HCT116 (cell line): ENCODE data around the gene RNH1. TPM values are rescaled to one million over a fixed set of nuclear protein-coding genes. Genes with fewer than 3 reads are reported as not detected.

ENCODE experiments used
- ATAC-seq: fragments of 200-7000 bp; cut with Tn5 transposase; 2 replicates; pipeline ENCODE4 v1.9.1; 2020; ENCODE audit warnings: mild to moderate bottlenecking, moderate library complexity
- BruUV-seq: library from RNA; stranded (reverse); fragments of 400-500 nt; replicated peaks from 2 replicates; lab custom pipeline; 2021; lab: Mats Ljungman, UMichigan
- CTCF ChIA-PET: fragments of 300-600 bp; sonication (Branson Sonifier 250); formaldehyde crosslinking; loops from one replicate; lab custom pipeline; 2021; ENCODE audit warnings: antibody characterized with exemption; lab: Charles Lee
- POLR2A ChIA-PET: fragments of 300-600, 350-600 bp; sonication (Branson Sonifier 250); formaldehyde crosslinking; loops from one replicate; lab custom pipeline; 2021; ENCODE audit warnings: antibody characterized with exemption; lab: Charles Lee
- RAD21 ChIA-PET, 2 experiments: fragments of 300-600 bp; sonication (Branson Sonifier 250); formaldehyde crosslinking; loops; one replicate each; lab custom pipeline; 2023; ENCODE audit warnings: low total read pairs in 2 of 2; ENCODE audit not compliant: uncharacterized antibody in 2 of 2, unreplicated experiment in 2 of 2, low non-redundant PET in 1 of 2; lab: Charles Lee
- DNase-seq: peaks from one replicate; pipeline ENCODE4 v3.0.0-alpha.2; 2010; ENCODE audit warnings: low read depth, low spot score
- H2AFZ ChIP-seq: fragments of 200-600 bp; shearing (Covaris generic), sonication (generic); 2 replicates; pipeline ENCODE4 v1.6.1; 2017; ENCODE audit warnings: low read depth, mixed run types, mixed read lengths, antibody characterized with exemption, low read length; ENCODE audit not compliant: poor library complexity, severe bottlenecking
- H3K27ac ChIP-seq: 2 replicates; pipeline ENCODE4 v1.5.1; 2012; ENCODE audit warnings: low read depth, low read length
- H3K27me3 ChIP-seq: fragments of 200-600 bp; sonication (generic); 2 replicates; pipeline ENCODE4 v1.6.1; 2016; ENCODE audit warnings: mixed run types, low read length, mixed read lengths; ENCODE audit not compliant: insufficient read depth
- H3K36me3 ChIP-seq, 2 experiments: fragments of 200-500 bp in 1 of 2; fragments of 200-600 bp in 1 of 2; sonication (Bioruptor generic) in 1 of 2; sonication (generic) in 1 of 2; 2 replicates each; pipeline versions ENCODE4 v1.5.1 to v1.6.1; 2014 to 2016; ENCODE audit warnings: low read length in 2 of 2, inconsistent platforms in 1 of 2, mixed read lengths in 1 of 2, mixed run types in 1 of 2; ENCODE audit not compliant: insufficient read depth in 2 of 2, control insufficient read depth in 1 of 2
- H3K4me1 ChIP-seq, 2 experiments: fragments of 200-600 bp in 1 of 2; sonication (generic) in 1 of 2; 2 replicates each; pipeline versions ENCODE4 v1.5.1 to v1.6.1; 2012 to 2017; ENCODE audit warnings: low read length in 2 of 2, inconsistent platforms in 1 of 2, mild to moderate bottlenecking in 1 of 2, mixed read lengths in 1 of 2, mixed run types in 1 of 2, moderate library complexity in 1 of 2; ENCODE audit not compliant: insufficient read depth in 2 of 2, control insufficient read depth in 1 of 2
- H3K4me2 ChIP-seq: fragments of 200-600 bp; sonication (generic); 2 replicates; pipeline ENCODE4 v1.6.1; 2017; ENCODE audit warnings: mixed run types, low read length, mixed read lengths
- H3K4me3 ChIP-seq, 2 experiments: fragments of 200-600 bp in 1 of 2; sonication (generic) in 1 of 2; replicated peaks in 1 of 2; 2 replicates each; pipeline ENCODE4 v1.5.1; 2011 to 2016; ENCODE audit warnings: low read length in 2 of 2, control low read depth in 1 of 2, low read depth in 1 of 2, mild to moderate bottlenecking in 1 of 2, mixed read lengths in 1 of 2, mixed run types in 1 of 2
- H3K79me2 ChIP-seq: fragments of 200-600 bp; sonication (generic); 2 replicates; pipeline ENCODE4 v1.6.1; 2017; ENCODE audit warnings: mild to moderate bottlenecking, mixed run types, low read length, moderate library complexity, mixed read lengths; ENCODE audit not compliant: insufficient read depth
- H3K9ac ChIP-seq: fragments of 200-600 bp; sonication (generic); 2 replicates; pipeline ENCODE4 v1.6.1; 2016; ENCODE audit warnings: low read length, mixed read lengths
- H3K9me2 ChIP-seq: fragments of 200-600 bp; sonication (generic), shearing (Covaris generic); 2 replicates; pipeline ENCODE4 v1.6.1; 2017; ENCODE audit warnings: mixed run types, mild to moderate bottlenecking, moderate library complexity; ENCODE audit not compliant: insufficient read depth
- H3K9me3 ChIP-seq, 2 experiments: fragments of 200-500 bp in 1 of 2; fragments of 200-600 bp in 1 of 2; sonication (Bioruptor generic) in 1 of 2; sonication (generic) in 1 of 2; 2 replicates each; pipeline ENCODE4 v1.6.1; 2014 to 2017; ENCODE audit warnings: low read length in 2 of 2, mixed read lengths in 2 of 2, inconsistent platforms in 1 of 2, low read depth in 1 of 2, mild to moderate bottlenecking in 1 of 2, mixed run types in 1 of 2, moderate library complexity in 1 of 2; ENCODE audit not compliant: control insufficient read depth in 1 of 2, insufficient read depth in 1 of 2
- H4K20me1 ChIP-seq: fragments of 200-600 bp; sonication (generic), shearing (Covaris generic); 2 replicates; pipeline ENCODE4 v1.6.1; 2017; ENCODE audit warnings: mixed run types, mild to moderate bottlenecking, moderate library complexity; ENCODE audit not compliant: insufficient read depth
- ATF3 ChIP-seq: IDR thresholded peaks from 2 replicates; pipeline ENCODE4 v1.6.1; 2012
- EGR1 ChIP-seq: IDR thresholded peaks from 2 replicates; pipeline ENCODE4 v1.6.1; 2012; ENCODE audit warnings: low read depth
- EZH2 ChIP-seq: fragments of 200-600 bp; sonication (generic); IDR thresholded peaks from 2 replicates; pipeline ENCODE4 v1.6.1; 2017; ENCODE audit warnings: antibody characterized with exemption, mixed run types
- FOSL1 ChIP-seq: IDR thresholded peaks from 2 replicates; pipeline ENCODE4 v1.6.1; 2012; ENCODE audit warnings: low read depth
- POLR2A ChIP-seq: IDR thresholded peaks from 2 replicates; pipeline ENCODE4 v1.7.0; 2011; ENCODE audit warnings: borderline replicate concordance; ENCODE audit not compliant: insufficient read depth, insufficient read length; ENCODE audit errors: extremely low read depth
- POLR2AphosphoS5 ChIP-seq: IDR thresholded peaks from 2 replicates; pipeline ENCODE4 v1.6.1; 2011; ENCODE audit warnings: mild to moderate bottlenecking, low read depth, low read length, moderate library complexity
- SIN3A ChIP-seq: IDR thresholded peaks from 2 replicates; pipeline ENCODE4 v1.6.1; 2012; ENCODE audit warnings: low read depth
- SP1 ChIP-seq: IDR thresholded peaks from 2 replicates; pipeline ENCODE4 v1.6.1; 2012; ENCODE audit warnings: low read depth
- SRF ChIP-seq: IDR thresholded peaks from 2 replicates; pipeline ENCODE4 v1.6.1; 2012; ENCODE audit warnings: low read depth
- YY1 ChIP-seq: IDR thresholded peaks from 2 replicates; pipeline ENCODE4 v1.6.1; 2011; ENCODE audit warnings: low read length, low read depth, moderate library complexity, mild to moderate bottlenecking; ENCODE audit not compliant: insufficient replicate concordance; ENCODE audit errors: extremely low read depth
- intact Hi-C: fragments of 100-400 bp; cut with micrococcal nuclease; formaldehyde crosslinking; loops from 2 replicates; pipeline ENCODE4 v1.10.0; 2022
- total RNA-seq: library from RNA; stranded (reverse); gene quantifications from one replicate; pipeline ENCODE4 v1.2.1, GENCODE V29; 2021; ENCODE audit not compliant: unreplicated experiment
- TF ChIP-seq, protein P1 (sequence below), 3 experiments: fragments of 200-600 bp in 1 of 3; sonication (generic) in 1 of 3; IDR thresholded peaks in 2 of 3; conservative IDR thresholded peaks in 1 of 3; 2 replicates each; pipeline ENCODE4 v1.5.1; 2012 to 2017; ENCODE audit warnings: low read depth in 2 of 3, low read length in 2 of 3, antibody characterized with exemption in 1 of 3, borderline replicate concordance in 1 of 3, control low read depth in 1 of 3, mild to moderate bottlenecking in 1 of 3, mixed read lengths in 1 of 3, mixed run types in 1 of 3, moderate library complexity in 1 of 3; ENCODE audit not compliant: insufficient read depth in 1 of 3

The RNH1 gene
- total RNA-seq, 1 experiment from 2014 or later, result 120 TPM

- Histone ChIP-seq H3K36me3 (no peaks in the 10 kb centered on the region), H3K9me3 (no peaks in the 10 kb centered on the region), H3K9me2 (no peaks in the 10 kb centered on the region), H3K9ac (no peak overlapping the region), H3K4me2 (no peak overlapping the region), H3K27me3 (no peaks in the 10 kb centered on the region), H3K4me1 (no peaks in the 10 kb centered on the region), H3K79me2 (peaks cover 13% of the 10 kb centered on the region), H3K4me3 (no peak overlapping the region), H4K20me1 (no peaks in the 10 kb centered on the region), H2AFZ (no peak overlapping the region), H3K27ac (no peak overlapping the region)
- DNase-seq, result no peak
- ATAC-seq, result no peak
- TF ChIP-seq, protein P1, sequence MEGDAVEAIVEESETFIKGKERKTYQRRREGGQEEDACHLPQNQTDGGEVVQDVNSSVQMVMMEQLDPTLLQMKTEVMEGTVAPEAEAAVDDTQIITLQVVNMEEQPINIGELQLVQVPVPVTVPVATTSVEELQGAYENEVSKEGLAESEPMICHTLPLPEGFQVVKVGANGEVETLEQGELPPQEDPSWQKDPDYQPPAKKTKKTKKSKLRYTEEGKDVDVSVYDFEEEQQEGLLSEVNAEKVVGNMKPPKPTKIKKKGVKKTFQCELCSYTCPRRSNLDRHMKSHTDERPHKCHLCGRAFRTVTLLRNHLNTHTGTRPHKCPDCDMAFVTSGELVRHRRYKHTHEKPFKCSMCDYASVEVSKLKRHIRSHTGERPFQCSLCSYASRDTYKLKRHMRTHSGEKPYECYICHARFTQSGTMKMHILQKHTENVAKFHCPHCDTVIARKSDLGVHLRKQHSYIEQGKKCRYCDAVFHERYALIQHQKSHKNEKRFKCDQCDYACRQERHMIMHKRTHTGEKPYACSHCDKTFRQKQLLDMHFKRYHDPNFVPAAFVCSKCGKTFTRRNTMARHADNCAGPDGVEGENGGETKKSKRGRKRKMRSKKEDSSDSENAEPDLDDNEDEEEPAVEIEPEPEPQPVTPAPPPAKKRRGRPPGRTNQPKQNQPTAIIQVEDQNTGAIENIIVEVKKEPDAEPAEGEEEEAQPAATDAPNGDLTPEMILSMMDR (IDR thresholded peaks at IDR 0.05 in 2 of 3, conservative IDR thresholded peaks at IDR 0.05 in 1 of 3; ENCODE audit: borderline replicate concordance in 1 of 3, insufficient read depth in 1 of 3, low read depth in 2 of 3, low read length in 2 of 3), result no peak
- TF ChIP-seq SIN3A (no peak), EZH2 (no peak), EGR1 (no peak), FOSL1 (no peak), SP1 (no peak), POLR2AphosphoS5 (no peak), POLR2A (no peak), SRF (no peak), ATF3 (no peak), YY1 (no peak)
- POLR2A ChIA-PET, result no interaction called here
- RAD21 ChIA-PET, result no interaction called here
- CTCF ChIA-PET, result no interaction called here
- intact Hi-C loops, result no loop called here
- BruUV-seq, result no TSS peak
Measured at GRCh38 chr11:488062-488461, 19.0 kb downstream of the RNH1 start.
